K562 (cell line): ENCODE data around the gene MICAL2. TPM values are rescaled to one million over a fixed set of nuclear protein-coding genes. Genes with fewer than 3 reads are reported as not detected.

Source experiments
- BACH1 ChIP-seq: fragments of 200-800 bp; sonication (Bioruptor generic); IDR thresholded peaks from 2 replicates; pipeline ENCODE4 v1.6.1; 2016; ENCODE audit warnings: missing genetic modification characterization, missing compliant biosample characterization
- CEBPB ChIP-seq: fragments of 450-650 bp; IDR thresholded peaks from 2 replicates; pipeline ENCODE4 v1.6.1; 2016; ENCODE audit warnings: missing genetic modification characterization, missing compliant biosample characterization
- DMBX1 ChIP-seq: fragments of 250-450 bp; sonication (Bioruptor Pico); IDR thresholded peaks from 2 replicates; pipeline ENCODE4 v1.8.0; 2022; ENCODE audit warnings: inconsistent platforms, mild to moderate bottlenecking, moderate library complexity, borderline replicate concordance
- EGR1 ChIP-seq: fragments of 450-650 bp; conservative IDR thresholded peaks from 2 replicates; pipeline ENCODE4 v1.6.1; 2017; ENCODE audit warnings: mild to moderate bottlenecking
- ETV1 ChIP-seq: fragments of 450-650 bp; conservative IDR thresholded peaks from 2 replicates; pipeline ENCODE4 v1.6.1; 2016; ENCODE audit warnings: missing genetic modification characterization, control low read depth, low read depth, missing compliant biosample characterization
- HDAC2 ChIP-seq: fragments of 450-650 bp; IDR thresholded peaks from 2 replicates; pipeline ENCODE4 v1.6.1; 2016; ENCODE audit warnings: mild to moderate bottlenecking
- MAFG ChIP-seq: fragments of 450-650 bp; conservative IDR thresholded peaks from 2 replicates; pipeline ENCODE4 v1.6.1; 2016; ENCODE audit warnings: missing genetic modification characterization, missing compliant biosample characterization
- MLX ChIP-seq, 2 experiments: fragments of 450-650 bp in 1 of 2; sonication (generic) in 1 of 2; formaldehyde crosslinking; conservative IDR thresholded peaks; 2 replicates each; pipeline versions ENCODE4 v1.4.0 to v1.8.1; 2020 to 2022; ENCODE audit warnings: mild to moderate bottlenecking in 1 of 2, missing genetic modification reagents in 1 of 2
- NFYB ChIP-seq: IDR thresholded peaks from 2 replicates; pipeline ENCODE4 v1.6.1; 2011; ENCODE audit warnings: mild to moderate bottlenecking, moderate library complexity; ENCODE audit not compliant: insufficient read length; ENCODE audit errors: extremely low read depth
- PML ChIP-seq: IDR thresholded peaks from 2 replicates; pipeline ENCODE4 v1.6.1; 2012; ENCODE audit warnings: low read length, inconsistent platforms
- RBM34 ChIP-seq: fragments of 200-400 bp; formaldehyde crosslinking; IDR thresholded peaks from 2 replicates; pipeline ENCODE4 v1.6.1; 2018; ENCODE audit warnings: low read length, borderline replicate concordance; ENCODE audit not compliant: insufficient read depth
- SNRNP70 ChIP-seq: fragments of 200-400 bp; formaldehyde crosslinking; optimal IDR thresholded peaks from 2 replicates; pipeline ENCODE3; 2017; ENCODE audit warnings: low read depth, low read length
- SP2 ChIP-seq: IDR thresholded peaks from 2 replicates; pipeline ENCODE4 v1.6.1; 2011; ENCODE audit warnings: mild to moderate bottlenecking, low read depth, low read length, moderate library complexity; ENCODE audit not compliant: poor library complexity, severe bottlenecking; ENCODE audit errors: extremely low read depth
- TEAD2 ChIP-seq: fragments of 450-650 bp; IDR thresholded peaks from 2 replicates; pipeline ENCODE4 v1.6.1; 2016; ENCODE audit warnings: missing genetic modification characterization, control low read depth, missing compliant biosample characterization
- THRA ChIP-seq: fragments of 450-650 bp; IDR thresholded peaks from 2 replicates; pipeline ENCODE4 v1.6.1; 2017; ENCODE audit warnings: mild to moderate bottlenecking, moderate library complexity
- ZNF586 ChIP-seq: fragments of 450-650 bp; formaldehyde crosslinking; conservative IDR thresholded peaks from 2 replicates; pipeline ENCODE4 v1.4.0; 2020; ENCODE audit warnings: mild to moderate bottlenecking, moderate library complexity
- ZNF592 ChIP-seq: fragments of 450-650 bp; IDR thresholded peaks from 2 replicates; pipeline ENCODE4 v1.6.1; 2017; ENCODE audit warnings: antibody characterized with exemption, mild to moderate bottlenecking
- ZNF764 ChIP-seq: fragments of 250-450 bp; sonication (Bioruptor Pico); IDR thresholded peaks from 2 replicates; pipeline ENCODE4 v1.4.0; 2020; ENCODE audit warnings: low read depth, mild to moderate bottlenecking, moderate library complexity
- ZNF77 ChIP-seq: fragments of 250-450 bp; sonication (Bioruptor Pico); IDR thresholded peaks from 2 replicates; pipeline ENCODE4 v1.5.0; 2020
- ZNF778 ChIP-seq: fragments of 450-650 bp; formaldehyde crosslinking; IDR thresholded peaks from 2 replicates; pipeline ENCODE4 v1.4.0; 2020; ENCODE audit warnings: mild to moderate bottlenecking, moderate library complexity
- polyA plus RNA-seq, 8 experiments: library from polyadenylated mRNA; depleted of rRNA in 4 of 8; stranded (reverse) in 5 of 8; unstranded in 3 of 8; fragments of >200 nt; fragmentation: Nextera tagmentation in 2 of 8; fragmentation: Illumina TruSeq in 1 of 8; extraction: Ambion mirVana in 2 of 8; extraction: Trizol in 1 of 8; gene quantifications; 2 replicates each; pipeline versions ENCODE4 v1.2.1 to v1.2.3, GENCODE V29; 2011 to 2014; ENCODE audit warnings: inconsistent platforms in 1 of 8, missing spikeins in 1 of 8
- total RNA-seq, 7 experiments: library from RNA; depleted of rRNA in 6 of 7; stranded (reverse); fragments of >200 nt in 6 of 7; fragmentation: Illumina TruSeq in 2 of 7; extraction: Trizol in 2 of 7; gene quantifications; 2 replicates each; pipeline versions ENCODE4 v1.2.1 to v1.2.3, GENCODE V29; 2011 to 2021; ENCODE audit warnings: low replicate concordance in 1 of 7
- TF ChIP-seq, protein P1 (sequence below): fragments of 250-450 bp; sonication (Bioruptor Pico); IDR thresholded peaks from 2 replicates; pipeline ENCODE4 v1.8.0; 2022; ENCODE audit warnings: moderate library complexity, mild to moderate bottlenecking, inconsistent platforms

The MICAL2 gene
- total and polyA plus RNA-seq, 9 of the 15 experiments (the other 6 are each of a cell fraction or from before 2014, with no cell fraction given): 4.7 to 64.2 (median 33.6) TPM

DNA sequence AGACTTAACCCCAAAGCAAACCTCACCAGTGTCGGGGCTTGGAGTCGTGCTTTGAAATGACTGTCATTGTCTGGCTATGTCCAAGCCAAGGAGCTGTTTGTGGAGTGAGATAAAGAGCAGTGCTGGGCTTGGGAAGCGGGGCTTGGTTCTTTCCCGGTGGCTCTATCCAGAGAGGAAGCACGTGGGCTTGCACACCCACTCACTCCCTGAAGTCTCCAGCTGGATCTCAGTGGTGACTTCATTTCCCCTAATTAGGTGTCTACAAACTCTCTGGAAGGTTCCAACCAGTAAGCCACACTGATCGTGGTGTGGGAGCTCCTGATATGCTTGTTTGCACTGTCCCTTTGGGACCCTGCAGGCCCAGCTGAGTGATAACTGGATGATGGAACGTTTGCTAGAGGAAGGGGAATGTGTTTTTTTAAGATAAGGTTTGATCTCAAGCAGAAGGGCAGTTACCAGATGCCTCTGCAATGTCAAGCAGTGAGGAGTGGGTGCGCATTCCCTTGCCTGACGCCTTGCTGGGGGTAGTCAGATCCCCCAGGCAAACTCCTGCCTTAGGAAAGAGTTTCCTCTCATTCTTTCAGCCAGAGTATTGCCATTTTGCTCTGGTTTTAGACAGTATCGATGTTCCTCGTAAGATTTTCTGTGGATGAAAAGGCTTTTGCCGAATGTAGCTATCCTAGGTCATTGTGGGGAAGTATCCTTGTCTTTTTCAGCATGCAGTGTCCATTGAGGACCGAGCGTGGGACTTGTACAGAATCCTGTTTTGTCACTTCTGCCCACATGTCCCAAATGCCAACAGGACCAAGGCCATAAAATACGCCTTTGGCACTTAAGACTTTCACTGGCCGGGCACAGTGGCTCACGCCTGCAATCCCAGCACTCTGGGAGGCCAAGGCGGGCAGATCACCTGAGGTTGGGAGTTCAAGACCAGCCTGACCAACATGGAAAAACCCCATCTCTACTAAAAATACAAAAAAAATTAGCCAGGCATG is 90.9 kb downstream of the MICAL2 start (continued):
- peak; percentile 75 for TF ChIP-seq BACH1 (tag)
- peak; percentile 97 for TF ChIP-seq HDAC2
- no peak for TF ChIP-seq SP2
- TF ChIP-seq ZNF764: no peak
- peak; percentile 99 for TF ChIP-seq EGR1
- TF ChIP-seq NFYB: no peak
- TF ChIP-seq THRA: no peak
- TF ChIP-seq ZNF592: peak; percentile 90
- TF ChIP-seq MAFG (tag): no peak
- TF ChIP-seq, protein P1, sequence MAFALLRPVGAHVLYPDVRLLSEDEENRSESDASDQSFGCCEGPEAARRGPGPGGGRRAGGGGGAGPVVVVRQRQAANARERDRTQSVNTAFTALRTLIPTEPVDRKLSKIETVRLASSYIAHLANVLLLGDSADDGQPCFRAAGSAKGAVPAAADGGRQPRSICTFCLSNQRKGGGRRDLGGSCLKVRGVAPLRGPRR (CRISPR knock-in tag): 0 out of 2 replicates have a peak, but pooled peaks have one; percentile 24
- TF ChIP-seq ETV1 (tag): peak; percentile 89
- peak; percentile 55; the same call in 1 of the 2 replicates for TF ChIP-seq CEBPB (tag)
- no peak for TF ChIP-seq ZNF778 (CRISPR knock-in tag)
- no peak for TF ChIP-seq SNRNP70
- no peak for TF ChIP-seq ZNF77 (CRISPR knock-in tag)
- no peak for TF ChIP-seq ZNF586 (CRISPR knock-in tag)
- peak; percentile 100 for TF ChIP-seq PML
- no peak for TF ChIP-seq TEAD2 (tag)
- no peak for TF ChIP-seq MLX (CRISPR knock-in tag; conservative IDR thresholded peaks at IDR 0.05)
- TF ChIP-seq DMBX1 (CRISPR knock-in tag): peak; percentile 96
- no peak for TF ChIP-seq RBM34
